Cerebellar cortex (tissue), 1 donor: Measurements from ENCODE around the gene SEMA3G.

Source experiments
- DNase-seq: peaks from one replicate; pipeline ENCODE4 v3.0.0-alpha.2; 2015; ENCODE audit warnings: low spot score

Gene SEMA3G

DNA sequence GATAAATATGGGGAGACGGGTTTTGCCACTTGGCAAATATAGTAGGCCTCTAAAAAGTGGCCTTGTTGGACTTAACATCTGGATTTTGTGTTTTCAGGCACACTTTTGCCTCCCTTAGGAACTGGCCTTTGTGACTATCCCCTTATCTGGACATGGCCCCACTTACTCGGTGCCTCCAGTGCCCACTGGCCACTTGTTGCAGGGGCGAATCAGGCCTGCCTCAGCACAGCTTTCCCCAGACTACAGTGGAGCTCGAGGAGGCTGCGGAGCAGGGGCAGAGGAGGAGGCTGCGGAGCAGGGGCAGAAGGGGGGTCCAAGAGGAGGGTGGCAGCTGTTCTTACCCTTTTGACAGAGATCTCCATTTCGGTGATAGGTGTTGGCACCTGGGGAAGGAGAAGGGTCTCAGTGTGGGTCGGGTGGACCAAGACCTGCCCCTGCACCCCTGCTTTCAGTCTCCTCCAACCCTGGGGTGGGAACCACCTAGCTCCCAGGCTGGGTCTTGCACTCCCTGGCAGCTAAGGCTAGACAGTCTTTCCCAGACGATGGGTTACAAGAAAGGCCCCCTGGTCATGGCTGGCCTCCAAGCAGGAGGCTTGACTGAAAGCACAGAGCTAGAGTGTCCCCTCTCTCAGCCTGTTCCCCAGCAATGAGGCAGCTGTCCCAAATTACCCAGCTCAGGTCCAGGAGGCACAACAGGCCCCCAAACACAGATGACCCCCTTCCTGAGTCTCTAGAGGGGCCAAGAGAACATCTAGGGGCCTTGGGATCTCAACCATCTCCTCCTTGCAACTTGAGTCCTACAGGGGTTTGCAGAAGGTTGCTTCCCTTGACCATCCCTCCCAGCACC, 6.1 kb downstream of the SEMA3G start:
- no peak for DNase-seq

- no peak for DNase-seq
Measured at GRCh38 chr3:52438104-52438376, 6.9 kb downstream of the SEMA3G start.

DNA sequence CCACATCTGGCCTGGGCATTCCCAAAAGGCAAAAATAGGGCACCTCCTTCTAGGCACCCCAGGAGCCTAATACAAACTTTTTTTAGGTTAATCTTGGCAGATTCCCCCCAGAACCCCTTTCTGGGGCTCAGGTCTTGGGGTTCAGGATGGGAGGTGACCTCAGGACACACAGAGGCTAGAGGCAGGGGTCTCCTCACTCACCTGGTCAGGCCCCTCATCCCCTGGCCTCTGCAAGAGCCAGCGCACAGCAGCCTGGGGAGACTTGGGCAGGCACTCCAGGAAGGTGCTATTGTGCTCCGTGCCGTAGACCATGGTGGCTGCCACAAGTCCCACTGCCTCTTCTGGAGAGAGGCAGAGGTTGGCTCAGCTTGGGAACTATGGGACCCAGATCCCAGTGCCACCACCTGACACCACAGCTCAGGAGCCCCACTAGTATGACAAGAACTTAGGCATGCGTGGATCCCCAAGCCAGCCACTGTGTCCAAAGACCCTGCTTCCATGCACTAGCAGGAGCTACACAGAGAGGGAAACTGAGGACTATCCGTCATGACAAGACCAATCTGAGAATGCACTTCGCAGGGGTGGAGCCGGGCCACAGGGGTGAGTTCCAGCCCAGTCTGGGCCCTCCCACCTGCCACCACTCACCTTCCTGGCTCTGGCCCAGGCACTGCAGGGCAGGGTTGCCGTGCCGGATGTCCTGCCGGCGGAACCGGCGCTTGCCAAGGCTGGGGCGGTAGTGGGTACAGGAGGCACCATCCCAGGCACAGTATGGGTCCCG, 7.4 kb downstream of the SEMA3G start:
- peak; percentile 58 for DNase-seq

- no peak for DNase-seq
Measured at GRCh38 chr3:52436500-52437149, 8.3 kb downstream of the SEMA3G start.

DNA sequence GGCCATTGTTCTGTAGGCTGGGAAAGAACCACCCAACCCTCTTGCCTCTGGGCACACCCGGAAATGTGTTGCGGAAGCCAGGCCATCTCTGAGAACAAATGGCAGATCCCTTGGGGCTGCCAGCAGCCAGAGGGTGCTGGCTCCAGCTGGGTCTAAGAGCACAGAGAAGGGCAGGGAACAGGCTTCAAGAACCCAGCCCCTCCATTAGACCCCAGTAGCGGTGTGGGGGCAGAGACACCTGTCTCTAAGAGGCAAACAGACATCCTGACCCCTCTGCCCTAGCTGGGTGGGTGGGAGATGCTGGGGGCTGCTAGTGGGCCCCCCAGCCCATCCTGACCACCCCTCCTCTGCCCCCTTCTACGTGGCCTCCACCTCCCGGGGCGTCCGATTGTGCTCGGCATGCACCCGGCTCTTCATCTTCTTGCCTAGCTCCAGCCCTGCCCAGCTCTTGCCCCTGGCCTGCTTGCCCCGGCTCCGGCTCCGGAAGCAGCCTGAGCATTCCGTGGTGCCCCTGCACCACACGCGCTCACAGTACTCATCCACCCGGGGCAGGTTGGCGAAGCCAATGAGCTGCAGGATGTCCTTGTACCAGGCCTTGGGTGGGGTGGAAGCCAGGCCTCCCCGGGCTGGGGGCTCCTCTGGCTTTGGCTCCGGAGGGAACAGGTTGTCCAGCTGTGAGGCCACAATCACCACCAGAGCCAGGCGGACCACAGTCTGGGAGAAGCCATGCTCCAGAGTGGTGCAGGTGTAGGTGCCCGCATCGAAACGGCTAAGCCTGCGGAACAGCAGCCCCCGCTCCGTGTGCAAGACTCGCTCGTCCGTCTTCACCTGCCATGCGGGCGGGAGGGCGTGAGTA, 9.4 kb downstream of the SEMA3G start:
- no peak for DNase-seq

GRCh38 chr3:52434491-52435115, 10.3 kb downstream of the SEMA3G start:
- no peak for DNase-seq

GRCh38 chr3:52433996-52434479, 10.9 kb downstream of the SEMA3G start:
- DNase-seq = no peak

- DNase-seq = no peak
Measured at GRCh38 chr3:52433328-52433995, 11.4 kb downstream of the SEMA3G start.

GRCh38 chr3:52432691-52433141, 12.2 kb downstream of the SEMA3G start:
- no peak for DNase-seq

- no peak for DNase-seq
Measured at GRCh38 chr3:52432225-52432624, 12.7 kb downstream of the SEMA3G start.

DNA sequence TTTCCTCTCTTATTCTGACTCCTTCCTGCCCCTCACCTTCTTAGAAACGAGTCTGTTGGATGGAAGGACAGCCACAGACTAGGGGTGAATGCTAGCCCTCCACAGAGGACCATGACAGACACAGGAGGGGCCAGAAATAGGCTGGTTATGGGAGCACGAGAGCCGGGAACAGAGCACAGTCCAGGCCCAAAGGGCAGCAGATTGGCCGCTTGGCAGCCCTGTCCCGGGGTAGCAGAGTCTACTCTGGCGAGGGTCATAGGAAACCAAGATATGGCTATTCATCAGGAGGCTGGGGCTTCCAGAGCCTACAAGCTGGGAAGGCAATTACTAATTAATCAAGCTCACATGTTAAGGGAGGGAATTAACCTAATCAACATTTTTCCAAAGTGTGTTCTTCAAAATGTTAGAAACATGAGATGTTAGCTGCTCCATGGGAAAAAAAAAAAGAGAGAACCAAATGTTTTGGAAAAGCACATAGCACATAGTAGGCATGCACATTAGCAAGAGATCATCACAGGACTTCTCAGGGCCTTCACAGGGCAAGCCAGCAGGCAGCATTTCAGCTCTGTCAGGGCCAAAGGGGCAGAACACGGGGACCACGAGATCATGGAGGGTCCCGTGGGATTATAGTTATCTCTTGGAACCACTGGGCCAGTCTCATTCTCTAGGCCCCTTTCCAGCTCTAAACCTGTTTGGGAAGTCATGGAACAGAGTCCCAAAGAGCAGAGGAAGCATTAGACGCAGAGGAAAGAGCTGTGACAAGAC, 13.3 kb downstream of the SEMA3G start:
- DNase-seq = no peak

DNA sequence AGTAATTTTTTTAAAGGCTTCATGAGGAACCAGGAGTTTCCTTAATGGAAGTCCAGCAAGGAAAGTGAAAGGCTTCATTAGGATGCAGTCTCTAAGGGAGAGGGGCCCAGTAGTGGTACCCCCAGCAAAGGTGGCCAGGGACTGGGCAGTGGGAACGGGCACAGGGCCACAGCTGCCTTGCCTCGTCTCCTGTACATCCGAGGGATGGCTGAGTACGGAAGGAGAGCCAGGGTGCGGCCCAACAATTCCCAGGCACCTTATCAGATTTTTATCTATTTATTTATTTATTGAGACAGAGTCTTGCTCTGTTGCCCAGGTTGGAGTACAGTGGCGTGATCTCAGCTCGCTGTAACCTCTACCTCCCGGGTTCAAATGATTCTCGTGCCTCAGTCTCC, 14.5 kb downstream of the SEMA3G start:
- no peak for DNase-seq

- no peak for DNase-seq
Measured at GRCh38 chr3:52429779-52430415, 15.0 kb downstream of the SEMA3G start.

DNA sequence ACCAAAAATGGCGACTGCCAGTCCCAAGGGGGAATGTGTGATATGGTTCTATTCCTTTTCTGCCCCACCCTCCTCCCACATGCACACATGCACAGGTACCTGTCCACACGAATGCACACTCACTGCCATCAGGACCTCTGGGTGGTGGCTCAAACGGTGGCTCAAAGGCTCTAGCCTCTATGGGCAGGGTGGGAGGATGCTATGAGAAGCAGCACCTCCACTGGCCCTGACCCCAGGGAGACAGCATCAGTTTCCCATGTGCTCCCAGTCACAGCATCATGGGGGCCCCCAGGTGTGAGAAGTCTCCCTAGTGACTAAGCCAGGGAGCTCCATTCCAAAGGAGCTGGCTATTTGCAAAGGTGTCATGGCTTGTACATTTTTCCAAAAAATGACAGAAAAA, 15.9 kb downstream of the SEMA3G start:
- no peak for DNase-seq

DNA sequence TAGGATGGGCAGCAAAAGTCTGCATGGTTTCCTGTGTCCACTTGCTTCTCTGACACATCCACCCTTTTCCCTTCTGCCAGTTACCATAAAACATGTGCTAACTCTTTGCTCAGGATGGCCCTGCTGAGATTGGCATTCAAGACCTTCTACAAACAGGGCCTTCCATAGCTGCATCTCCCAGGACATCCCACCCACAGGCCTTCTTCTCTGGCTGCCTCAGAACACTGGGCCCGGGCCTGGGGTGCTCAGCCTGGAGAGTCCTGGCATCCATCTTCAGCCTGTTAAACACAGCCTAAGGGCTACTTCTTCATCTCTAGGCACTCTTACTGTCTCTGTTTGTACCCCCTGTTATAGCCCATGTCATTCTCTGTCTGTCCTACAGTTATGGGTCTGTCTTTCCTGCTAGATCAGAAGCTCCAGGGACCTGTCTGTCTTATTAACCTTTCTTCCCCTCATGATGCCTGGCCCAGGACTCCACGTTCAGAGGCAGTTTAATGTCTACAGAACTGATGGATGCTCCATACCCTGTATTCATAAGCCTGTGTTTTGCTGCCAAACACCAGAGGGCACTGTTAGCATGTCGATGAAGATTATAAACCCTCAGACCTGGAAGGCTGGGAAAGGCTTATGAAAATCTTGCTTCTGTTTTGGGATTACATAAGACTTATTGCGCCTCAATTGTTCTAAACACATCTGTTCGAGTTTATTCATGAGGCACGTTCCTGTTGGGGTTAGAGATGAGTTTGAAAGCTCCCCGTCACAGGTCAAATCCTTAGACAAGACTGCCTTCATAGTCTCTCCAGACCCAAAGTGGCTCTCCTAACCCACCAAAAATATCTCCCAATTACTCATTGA, 16.5 kb downstream of the SEMA3G start:
- DNase-seq = peak; percentile 94

DNA sequence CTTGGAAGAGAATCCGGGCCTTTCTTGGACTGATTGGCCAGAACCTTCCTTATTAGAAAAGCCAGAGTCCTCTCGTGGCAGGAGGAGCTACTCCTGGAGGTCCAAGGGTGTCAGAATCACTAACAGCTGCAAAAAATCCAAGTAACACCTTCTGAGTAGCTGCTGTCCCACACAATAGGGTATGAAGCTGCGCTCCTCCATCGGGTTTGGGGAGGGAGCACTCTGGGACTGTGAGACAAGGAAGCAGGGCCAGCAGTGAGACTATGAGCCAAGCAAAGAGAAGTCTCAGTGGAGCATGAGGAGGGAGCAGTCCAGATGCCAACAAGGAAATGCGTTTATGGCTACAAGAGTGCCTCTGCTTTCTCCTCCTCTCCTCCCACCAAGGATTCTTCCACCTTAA, 21.7 kb downstream of the SEMA3G start:
- no peak for DNase-seq

- no peak for DNase-seq
Measured at GRCh38 chr3:52422669-52423068, 22.2 kb downstream of the SEMA3G start.

DNA sequence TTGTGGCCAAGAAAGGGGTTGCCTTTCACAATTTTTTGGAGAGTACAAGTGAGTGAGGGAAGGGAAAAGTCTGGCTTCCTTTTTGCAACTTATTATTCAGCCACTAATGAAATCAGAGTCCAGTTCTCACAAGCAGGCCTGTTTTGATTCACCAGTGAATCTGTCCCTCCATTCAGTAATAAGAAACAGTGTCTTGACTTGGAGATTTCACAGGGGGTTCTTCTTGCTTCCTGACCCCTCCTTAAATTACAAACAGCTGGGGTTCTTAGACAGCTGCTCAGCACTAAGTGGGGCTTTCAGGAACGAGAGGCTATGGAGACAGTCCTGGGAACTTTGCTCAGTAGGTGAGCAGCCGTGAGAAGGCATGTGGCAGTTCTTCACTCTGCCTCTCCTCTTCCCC, 24.5 kb downstream of the SEMA3G start:
- no peak for DNase-seq

GRCh38 chr3:52415800-52416199, 29.1 kb downstream of the SEMA3G start:
- DNase-seq = no peak
